Right ventricle myocardium inferior (tissue), 1 donor: ENCODE results near the gene CC2D2B. TPM values are rescaled to one million over a fixed set of nuclear protein-coding genes. Genes with fewer than 3 reads are reported as not detected.
"Not testable (repeated sequence)": the region's sequence is repeated elsewhere in the genome, so short reads cannot be mapped to it uniquely, and the experiment has no call there.

Source experiments
- ATAC-seq: fragments of 200-7000 bp; cut with Tn5 transposase; one replicate; pipeline ENCODE4 v1.9.1; 2020; ENCODE audit warnings: mild to moderate bottlenecking, moderate library complexity
- DNase-seq: peaks from one replicate; pipeline ENCODE4 v3.0.0; 2021; ENCODE audit errors: missing footprints
- intact Hi-C: fragments of 100-400 bp; cut with DNase I; formaldehyde crosslinking; loops from one replicate; pipeline ENCODE4 v1.11.0; 2022
- total RNA-seq: library from RNA; stranded (reverse); fragmentation: NEBNext Ultra II Directional; extraction: Animal tissue kit (Norgen Biotek cat#: 25700); gene quantifications from one replicate; pipeline ENCODE4 v1.2.1, GENCODE V29; 2021
- donor health status: DM: no; HTN: yes; CAD: no; lungs with severe emphysema.

The CC2D2B gene
- total RNA-seq, 1 donor from 2014 or later = 0.22 TPM

DNA sequence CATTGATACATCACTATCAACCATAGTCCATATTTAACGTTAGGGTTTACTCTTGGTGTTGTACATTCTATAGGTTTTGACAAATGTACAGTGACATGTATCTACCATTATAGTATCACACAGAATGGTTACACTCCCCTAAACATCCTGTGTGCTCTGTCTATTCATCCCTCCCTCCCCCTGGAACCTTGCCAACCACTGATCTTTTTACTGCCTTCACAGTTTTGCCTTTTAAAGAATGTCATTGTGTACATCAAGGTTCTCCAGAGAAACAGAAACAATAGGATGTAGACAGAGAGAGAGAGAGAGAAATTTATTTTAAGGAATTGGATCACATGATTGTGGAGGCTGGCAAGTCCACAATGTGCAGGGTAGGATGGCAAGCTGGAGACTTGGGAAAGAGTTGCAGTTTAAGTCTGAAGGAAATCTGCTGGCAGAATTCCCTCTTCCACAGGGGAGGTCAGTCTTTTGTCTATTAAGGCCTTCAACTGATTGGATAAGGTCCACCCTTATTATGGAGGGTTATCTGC, 90.5 kb downstream of the CC2D2B start:
- no peak for DNase-seq
- intact Hi-C loops = no loop called here

DNA sequence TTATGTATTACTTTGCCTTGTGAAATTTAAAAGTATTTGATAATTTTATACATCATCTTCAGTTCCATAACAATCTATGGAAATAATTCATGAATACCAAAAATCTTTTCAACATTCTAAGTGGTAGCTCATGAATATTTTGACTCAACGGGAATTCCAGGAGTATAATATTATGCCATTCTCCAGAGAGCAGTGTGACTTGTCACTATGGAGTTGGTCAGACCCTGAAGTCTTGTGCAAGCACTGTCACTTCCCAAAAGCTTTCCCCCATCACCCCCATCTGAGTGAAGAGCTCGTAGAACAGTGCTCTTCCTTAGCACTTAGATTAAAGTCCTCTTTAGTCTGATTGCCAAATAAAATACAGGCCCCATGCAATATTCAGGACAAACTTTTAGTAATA, 106.2 kb downstream of the CC2D2B start:
- no peak for ATAC-seq
- no peak for DNase-seq
- intact Hi-C loops = loop anchor here (10.0 kb wide), 1 partner anchor 121 kb away; the partner anchor contains the start of gene ZNF518A

More for the DNA sequence above, 90.5 kb downstream of the CC2D2B start:
- ATAC-seq = no peak

DNA sequence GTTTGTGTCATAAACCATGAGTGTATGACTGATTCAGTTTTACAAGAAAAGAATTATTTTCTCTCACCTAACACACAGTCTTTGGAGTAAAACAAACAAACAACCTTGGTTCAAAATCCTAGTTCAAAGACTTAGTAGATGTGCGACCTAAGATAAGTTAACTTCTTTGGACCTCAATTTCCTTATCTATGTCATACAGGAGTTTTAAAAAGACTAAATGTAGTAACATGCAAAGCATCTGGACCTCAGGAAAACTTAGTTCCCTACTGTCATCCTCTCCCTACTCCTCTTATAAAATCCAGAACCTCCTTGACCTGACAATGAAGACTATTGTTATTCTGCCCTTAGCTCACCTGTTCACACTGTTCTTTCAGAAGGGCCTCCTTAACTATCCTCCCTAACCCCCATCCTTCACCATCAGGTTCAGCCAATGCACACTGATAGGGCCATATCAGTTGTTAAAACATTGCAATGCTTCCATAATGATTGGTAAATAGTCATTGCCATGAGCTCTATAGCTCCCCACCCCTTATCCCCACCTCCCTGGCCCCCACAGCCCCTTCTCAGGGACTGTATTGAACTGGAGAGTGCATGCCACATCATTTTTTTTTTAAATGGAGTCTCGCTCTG, 106.8 kb downstream of the CC2D2B start:
- intact Hi-C loops = loop anchor here (5.0 to 10.0 kb wide), 2 partner anchors 120 to 278 kb away; partner anchors contain the start of gene ZNF518A
- no peak for ATAC-seq
- DNase-seq = no peak

DNA sequence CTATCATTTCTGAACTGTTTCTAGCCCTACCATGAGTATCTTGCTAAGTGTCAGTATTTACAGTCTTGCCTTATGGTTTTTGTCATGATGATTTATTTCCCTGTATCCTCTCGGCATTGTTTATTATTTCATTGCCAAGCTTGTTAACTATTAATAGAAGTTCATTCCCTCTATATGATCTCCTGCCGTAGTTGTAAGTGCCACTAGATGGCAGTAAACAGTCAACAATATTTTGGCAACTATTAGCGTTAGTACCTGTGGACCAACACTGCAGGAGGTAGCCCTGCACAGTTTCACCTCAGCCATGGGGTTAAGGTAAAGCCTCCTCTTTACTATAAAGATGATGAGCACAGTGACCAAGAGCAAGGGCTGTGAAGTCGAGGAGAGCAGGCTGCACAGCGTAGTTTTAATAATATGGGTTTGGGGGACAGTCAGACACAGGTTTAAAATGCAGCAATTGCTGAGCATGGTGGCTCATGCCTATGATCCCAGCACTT, 109.5 kb downstream of the CC2D2B start:
- ATAC-seq = peak; percentile 70
- DNase-seq = no peak
- intact Hi-C loops = loop anchor here (5.0 to 10.0 kb wide), 2 partner anchors 118 to 275 kb away; partner anchors contain the start of gene ZNF518A

DNA sequence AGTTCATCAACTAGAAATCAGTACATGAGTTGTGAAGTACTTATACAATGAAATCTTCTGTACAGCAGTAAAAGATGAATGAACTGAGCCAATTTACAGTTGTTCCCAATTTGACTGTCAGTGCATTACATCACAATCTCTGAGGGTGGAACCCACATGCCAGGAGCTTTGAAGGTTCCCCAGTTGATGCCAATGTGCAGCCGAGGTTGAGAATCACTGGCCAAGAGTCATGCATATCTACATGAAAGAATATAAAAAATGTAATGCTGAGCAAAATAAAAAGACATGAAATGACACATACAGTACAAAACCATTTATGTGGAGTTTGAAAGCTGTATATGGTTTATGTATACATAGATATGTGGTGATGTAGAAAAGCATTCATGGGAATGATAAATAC, 113.6 kb downstream of the CC2D2B start:
- intact Hi-C loops = no loop called here
- no peak for DNase-seq
- no peak for ATAC-seq

DNA sequence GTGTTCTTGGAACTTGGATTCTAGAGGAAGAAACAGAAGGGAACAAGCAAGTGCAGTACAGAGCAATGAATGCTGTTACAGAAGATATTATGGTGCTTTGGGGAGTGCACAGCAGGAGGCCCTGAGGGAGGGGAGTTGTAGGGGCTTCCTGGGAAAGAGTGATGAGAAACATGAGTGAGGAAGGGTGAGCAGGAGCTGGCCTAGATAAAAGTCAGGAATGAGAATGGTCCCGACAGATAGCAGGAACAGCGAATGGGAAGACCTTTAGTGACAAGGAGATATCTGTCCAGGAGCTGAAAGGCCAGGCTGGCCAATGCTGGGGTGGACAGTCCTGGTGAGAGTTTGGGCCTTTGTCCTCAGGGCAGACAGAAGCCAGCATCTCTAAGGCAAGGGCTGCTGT, 115.0 kb downstream of the CC2D2B start:
- no peak for DNase-seq
- ATAC-seq = no peak
- intact Hi-C loops = no loop called here

DNA sequence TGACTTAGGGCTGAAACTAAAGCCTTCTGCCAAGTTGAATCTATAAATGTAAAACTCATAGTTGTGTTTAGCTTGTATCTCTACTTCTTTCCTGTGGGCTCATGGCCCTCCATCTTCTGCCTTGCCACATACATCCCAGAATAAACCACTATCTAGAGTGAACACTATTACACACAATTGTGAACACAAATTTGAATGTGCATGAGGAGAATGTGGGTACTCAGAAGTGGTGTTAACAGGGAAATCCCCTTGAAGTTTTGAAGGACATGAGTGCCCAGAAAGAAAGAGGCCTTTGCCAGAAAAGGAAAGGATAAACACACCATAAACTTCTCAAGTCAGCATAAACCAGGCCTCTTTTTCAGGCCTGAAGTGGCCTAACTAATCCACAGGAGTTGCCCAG, 115.4 kb downstream of the CC2D2B start:
- ATAC-seq = no peak
- DNase-seq = no peak
- intact Hi-C loops = no loop called here

DNA sequence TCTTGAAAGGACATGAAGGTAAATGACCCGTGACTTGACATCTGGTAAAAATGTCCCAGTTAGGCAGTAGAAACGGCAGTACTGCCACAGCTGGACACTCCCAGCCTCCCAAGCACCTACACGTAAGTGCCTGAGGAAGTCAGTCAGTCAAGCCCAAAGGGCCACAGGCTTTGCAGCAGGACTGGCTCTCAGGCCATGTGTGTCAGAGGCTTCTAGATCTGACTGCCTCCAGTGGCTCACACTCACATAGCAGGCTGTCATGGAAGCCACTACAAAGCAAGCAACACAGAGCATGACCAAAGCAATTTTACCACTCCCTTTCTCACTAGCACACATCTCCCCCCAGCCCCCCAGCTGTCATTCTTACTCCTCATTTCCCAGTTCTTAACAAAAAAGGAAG, 117.8 kb downstream of the CC2D2B start:
- ATAC-seq (no peak), DNase-seq (no peak)
- intact Hi-C loops = no loop called here

DNA sequence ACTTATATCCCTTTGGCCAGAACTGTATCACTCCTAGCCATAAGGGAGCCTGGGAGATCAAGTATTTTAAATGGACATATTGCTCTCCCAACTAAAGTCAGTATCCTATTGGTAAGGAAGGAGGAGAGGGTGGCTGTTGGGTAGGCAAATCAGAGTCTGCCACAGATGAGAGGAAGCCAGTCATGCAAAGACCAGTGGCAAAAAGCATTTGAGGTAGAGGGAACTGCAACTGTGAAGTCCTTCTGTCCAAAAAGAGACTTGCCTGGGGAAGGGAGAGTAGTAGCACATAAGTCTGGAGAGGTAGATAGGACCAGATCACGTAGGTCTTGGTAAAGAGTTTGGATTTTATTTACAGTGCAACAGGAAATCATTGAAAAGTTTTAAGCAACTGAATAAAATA, 126.8 kb downstream of the CC2D2B start:
- DNase-seq (no peak), ATAC-seq (no peak)
- intact Hi-C loops = no loop called here

DNA sequence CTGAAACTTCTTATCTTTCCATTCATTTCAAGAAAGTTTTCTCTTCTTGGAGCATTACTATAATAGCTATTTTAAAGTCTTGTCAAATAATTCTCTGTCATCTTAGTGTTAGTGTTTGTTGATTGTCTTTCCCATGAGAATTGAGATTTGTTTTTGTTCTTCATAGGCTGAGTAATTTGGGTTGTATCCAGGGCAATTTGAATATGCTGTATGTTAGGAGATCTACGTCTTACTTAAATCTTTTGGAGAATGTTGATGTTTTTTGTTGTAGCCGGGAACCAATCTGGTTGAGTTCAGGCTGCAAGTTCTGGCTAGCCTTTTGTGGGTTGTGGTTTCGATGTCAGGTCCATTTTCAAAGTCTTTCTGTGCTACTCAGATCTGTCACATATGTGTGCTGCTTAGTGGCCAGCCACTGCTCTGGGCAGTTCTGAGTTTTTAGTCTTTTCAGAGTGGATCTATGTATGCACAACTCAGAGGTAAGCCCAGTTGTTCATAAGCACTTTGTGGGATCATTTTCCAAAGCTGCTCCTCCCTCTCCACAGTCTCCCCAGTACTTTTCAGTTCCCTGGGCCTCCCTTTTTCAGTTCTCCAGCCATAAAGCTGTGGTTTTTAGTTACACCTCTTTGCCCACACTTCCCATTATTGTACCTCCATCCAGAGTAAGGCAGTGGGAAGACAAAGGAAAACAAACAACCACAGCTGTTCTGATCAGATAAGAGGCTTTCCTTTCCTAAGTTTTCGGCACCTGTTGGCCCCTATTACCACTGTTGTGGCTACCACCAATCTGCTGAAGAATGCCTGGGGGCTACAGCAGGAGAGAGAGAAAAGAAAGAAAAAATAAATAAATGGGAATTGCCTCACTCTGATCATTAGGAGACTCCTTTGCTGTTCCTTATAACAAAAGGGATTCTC, 131.0 kb downstream of the CC2D2B start:
- ATAC-seq (no peak), DNase-seq (no peak)
- intact Hi-C loops = no loop called here

DNA sequence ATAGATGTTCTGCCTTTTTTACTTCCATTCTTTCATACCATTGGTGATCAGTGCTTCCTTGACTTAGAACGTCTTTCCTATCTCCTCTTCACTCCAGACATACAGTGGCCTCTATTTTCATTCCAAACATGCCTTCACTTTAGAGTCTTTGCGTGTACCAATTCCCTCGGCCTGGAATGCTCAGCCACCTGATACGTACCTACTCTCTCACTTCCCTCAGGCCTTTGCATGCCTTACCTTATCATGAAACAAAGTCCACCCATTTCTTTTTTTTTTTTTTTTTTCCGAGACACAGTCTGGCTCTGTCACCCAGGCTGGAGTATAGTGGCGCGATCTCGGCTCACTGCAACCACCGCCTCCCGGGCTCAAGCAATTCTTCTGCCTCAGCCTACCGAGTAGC, 133.4 kb downstream of the CC2D2B start:
- ATAC-seq = no peak
- no peak for DNase-seq
- intact Hi-C loops = no loop called here

DNA sequence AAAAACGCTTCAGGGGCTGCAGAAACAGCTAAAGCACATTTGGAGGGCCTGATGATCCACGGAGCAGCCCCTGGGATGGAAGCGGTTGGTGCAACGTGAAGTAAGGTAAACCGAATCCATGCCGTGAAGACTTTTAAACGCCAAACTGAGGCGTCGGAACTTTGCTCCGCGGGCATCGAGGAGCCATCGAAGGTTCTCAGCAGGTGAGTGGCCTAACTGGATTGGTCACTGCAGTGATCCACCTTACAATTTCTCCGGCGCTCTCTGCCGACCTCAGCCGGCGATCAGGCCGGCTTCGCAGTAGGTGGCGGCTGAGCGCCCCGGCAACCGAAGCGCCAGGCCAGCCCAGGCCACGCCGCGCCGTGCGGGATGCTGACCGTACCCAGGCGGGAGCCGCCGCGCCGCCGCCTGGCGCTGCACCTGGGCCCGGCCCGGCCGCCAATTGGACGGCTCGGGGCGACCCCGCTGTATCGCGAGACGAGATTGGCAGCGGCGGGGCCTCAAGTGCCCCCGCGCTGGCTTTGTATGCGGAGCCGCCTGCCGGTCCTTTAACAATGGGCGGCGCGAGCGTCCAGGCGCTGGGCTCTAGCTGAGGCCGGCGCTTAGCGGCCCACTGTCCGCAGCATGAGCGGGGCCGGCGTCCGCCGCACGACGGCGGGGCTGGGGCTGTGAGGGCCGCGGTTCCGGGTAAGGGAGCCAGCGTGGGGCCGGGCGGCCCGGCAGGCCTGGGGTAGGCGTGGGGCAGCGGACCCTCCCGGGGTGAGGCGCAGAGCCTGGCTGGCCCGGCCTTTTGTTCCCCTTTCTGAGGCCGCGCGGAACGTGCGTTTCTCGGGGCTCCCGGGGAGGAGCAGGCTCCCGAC, 135.5 kb downstream of the CC2D2B start, which contains the start of gene CCNJ:
Gene CCNJ (plus strand): TSS at position 551 of the 860 bp plus-strand sequence. CDS start 811 bp downstream, outside the sequence.
- intact Hi-C loops = loop anchor here (2.0 kb wide), 1 partner anchor 46 kb away; no protein-coding TSS in a partner anchor
- ATAC-seq = peak; percentile 95
- DNase-seq = peak; percentile 94

DNA sequence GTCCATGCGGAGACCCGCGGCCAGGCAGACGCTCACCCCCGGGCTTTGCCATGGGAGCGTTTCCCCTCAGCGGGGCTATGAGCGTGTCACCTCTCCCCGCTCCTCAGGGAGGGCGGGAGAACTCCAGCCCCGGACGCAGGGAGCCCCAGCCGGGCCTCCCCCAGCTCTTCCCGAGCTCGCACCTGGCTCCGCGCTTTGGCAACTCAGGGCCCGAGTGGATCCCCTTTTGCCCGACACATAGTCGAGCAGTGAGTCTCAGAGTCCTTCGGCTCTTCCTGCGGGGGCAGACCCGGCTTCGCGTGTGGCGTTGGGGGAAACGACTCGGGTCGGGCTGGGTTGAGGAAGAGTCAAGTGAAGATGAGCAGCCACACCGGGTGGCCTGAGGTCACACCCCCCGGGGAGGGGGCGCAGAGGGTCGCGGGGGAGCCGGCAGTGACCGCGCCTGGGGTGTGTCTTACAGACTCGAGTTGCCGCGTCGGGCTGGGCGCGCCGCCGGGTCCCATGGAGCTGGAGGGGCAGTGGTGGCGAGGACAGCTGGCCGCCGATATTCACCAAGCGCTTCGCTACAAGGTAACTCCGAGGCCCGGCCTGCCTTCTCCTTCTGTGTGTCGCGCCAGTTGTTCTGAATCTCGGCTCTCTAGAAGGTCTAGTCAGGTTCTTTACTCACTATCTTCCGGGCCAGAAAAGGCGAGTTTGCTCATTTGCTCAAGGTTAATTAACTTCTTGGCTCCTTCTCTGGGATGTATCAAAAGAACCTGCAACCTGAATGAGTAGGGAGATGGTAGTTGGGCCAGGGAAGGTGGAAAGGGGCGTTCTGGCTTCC, 136.3 kb downstream of the CC2D2B start:
- DNase-seq (peak; percentile 84), ATAC-seq (peak; percentile 61)
- intact Hi-C loops = loop anchor here (2.0 kb wide), 1 partner anchor 45 kb away; no protein-coding TSS in a partner anchor

DNA sequence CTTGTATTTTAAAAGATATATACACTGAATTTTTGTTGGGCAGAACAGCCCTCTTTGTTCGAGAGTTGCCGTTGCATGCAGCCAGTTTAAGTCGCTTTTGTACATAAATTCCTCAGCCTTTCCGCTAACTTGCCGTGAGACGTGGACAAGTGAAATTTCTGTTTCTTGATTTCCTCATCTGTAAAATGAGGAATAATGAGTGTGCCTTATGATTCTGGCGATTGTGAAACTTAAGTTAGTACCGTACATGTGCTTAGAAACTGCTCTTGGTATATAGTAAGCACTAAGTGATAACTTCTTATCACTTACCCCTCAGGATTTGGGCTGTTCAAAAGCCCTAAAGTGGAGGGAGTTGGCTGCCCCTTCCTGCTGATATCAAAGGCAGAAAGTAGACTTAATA, 137.0 kb downstream of the CC2D2B start:
- intact Hi-C loops = no loop called here
- DNase-seq (no peak), ATAC-seq (no peak)

DNA sequence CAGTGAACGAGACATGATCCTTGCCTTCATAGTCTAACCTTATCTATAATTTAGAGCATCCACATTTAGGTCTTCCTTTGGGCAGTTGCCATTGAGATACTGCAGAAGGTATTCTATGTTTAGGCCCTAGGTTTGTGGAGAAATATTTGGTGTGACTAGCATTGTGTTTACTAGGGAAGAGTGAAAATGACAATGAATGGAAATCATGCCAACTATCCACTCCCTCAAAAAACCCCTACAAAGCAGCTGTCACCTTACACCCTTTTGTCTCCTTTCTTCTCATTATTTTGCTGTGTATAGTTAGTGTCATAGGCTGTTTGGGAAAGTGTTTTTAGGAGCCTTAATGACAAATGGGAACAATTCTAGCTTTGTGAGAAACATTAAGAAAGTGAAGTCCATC, 138.8 kb downstream of the CC2D2B start:
- no peak for ATAC-seq
- intact Hi-C loops = no loop called here
- no peak for DNase-seq

DNA sequence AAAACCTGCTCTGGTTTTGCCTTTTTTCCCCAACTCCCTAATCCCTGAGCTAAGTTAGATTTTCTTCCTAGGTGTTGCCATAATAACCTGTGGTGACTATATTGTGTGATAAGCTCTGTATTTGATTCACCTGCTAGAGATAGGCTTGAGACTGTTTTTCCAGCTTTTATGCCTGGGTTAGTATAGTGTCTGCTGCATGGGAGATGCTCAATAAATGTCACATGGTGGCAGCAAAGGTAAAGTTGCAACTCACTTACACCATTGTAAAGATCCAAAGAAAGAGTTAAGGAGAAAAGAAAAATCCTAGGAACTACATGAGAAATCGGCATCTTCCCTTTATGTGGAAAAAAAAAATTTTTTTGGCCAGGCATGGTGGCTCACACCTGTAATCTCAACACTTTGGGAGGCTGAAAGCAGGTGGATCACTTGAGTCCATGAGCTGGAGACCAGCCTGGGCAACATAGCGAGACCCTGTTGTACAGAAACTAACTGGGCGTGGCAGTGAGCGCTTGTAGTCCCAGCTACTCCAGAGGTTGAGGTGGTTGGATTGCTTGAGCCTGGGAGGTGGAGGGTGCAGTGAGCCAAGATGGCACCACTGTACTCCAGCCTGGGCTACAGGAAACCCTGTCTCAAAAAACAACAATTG, 139.4 kb downstream of the CC2D2B start:
- intact Hi-C loops = no loop called here
- no peak for ATAC-seq

DNA sequence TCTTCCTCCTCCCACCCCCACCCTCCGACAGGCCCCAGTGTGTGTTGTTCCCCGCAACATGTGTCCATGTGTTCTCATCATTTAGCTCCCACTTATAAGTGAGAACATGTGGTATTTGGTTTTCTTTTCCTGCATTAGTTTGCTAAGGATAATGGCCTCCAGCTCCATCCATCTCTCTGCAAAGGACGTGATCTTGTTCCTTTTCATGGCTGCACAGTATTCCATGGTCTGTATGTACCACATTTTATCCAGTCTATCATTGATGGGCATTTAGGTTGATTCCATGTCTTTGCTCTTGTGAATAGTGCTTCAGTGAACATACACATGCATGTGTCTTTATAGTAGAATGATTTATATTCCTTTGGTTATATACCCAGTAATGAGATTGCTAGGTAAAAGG, 140.2 kb downstream of the CC2D2B start:
- DNase-seq, ATAC-seq, intact Hi-C loops: not testable (repeated sequence)

More for the DNA sequence above, 139.4 kb downstream of the CC2D2B start:
- no peak for DNase-seq
